ENCODE measurements around the gene MAN2C1. TPM values are rescaled to one million over a fixed set of nuclear protein-coding genes. Genes with fewer than 3 reads are reported as not detected.

The MAN2C1 gene
- total and polyA plus RNA-seq, 2 experiments from 2014 or later, result 81.4 to 88.0 TPM

DNA sequence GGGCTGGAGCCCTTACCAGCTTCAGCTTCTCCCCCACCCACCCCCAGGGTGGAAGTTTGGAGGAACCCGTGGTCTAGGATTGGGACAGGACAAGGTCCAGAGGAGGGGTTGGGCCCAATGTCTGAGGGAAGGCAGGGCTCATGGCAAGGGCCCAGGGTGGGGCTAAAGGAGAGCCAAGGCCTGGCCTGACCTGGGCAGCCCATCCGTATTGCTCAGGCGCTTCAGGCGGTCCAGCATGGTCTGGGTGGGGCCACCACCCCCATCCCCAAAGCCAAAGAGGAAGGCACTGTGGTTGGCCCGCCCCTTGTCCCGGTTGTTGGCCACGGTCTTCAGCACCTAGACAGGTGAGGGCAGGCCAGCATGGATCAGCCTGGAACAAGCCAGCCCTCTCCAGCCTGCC, 7.6 kb downstream of the MAN2C1 start:
- no peak for TF ChIP-seq EZH2 (IDR thresholded peaks at IDR 0.05; ENCODE audit: borderline replicate concordance)
- TF ChIP-seq, protein P1, sequence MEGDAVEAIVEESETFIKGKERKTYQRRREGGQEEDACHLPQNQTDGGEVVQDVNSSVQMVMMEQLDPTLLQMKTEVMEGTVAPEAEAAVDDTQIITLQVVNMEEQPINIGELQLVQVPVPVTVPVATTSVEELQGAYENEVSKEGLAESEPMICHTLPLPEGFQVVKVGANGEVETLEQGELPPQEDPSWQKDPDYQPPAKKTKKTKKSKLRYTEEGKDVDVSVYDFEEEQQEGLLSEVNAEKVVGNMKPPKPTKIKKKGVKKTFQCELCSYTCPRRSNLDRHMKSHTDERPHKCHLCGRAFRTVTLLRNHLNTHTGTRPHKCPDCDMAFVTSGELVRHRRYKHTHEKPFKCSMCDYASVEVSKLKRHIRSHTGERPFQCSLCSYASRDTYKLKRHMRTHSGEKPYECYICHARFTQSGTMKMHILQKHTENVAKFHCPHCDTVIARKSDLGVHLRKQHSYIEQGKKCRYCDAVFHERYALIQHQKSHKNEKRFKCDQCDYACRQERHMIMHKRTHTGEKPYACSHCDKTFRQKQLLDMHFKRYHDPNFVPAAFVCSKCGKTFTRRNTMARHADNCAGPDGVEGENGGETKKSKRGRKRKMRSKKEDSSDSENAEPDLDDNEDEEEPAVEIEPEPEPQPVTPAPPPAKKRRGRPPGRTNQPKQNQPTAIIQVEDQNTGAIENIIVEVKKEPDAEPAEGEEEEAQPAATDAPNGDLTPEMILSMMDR (IDR thresholded peaks at IDR 0.05; ENCODE audit: poor library complexity), result no peak
- TF ChIP-seq EZH2phosphoT487 (IDR thresholded peaks at IDR 0.05; ENCODE audit: low read depth, severe bottlenecking, unreplicated experiment), result no peak
- no peaks in the 10 kb centered on the region for H3K27me3 ChIP-seq
- no peak overlapping the region for H3K4me3 ChIP-seq
- H3K9me3 ChIP-seq (ENCODE audit: low read depth), result no peaks in the 10 kb centered on the region
- no peaks in the 10 kb centered on the region for H3K9me2 ChIP-seq (replicated peaks; ENCODE audit: insufficient read depth)
- no peaks in the 10 kb centered on the region for H3K36me3 ChIP-seq (replicated peaks; ENCODE audit: insufficient read depth, low read depth)
- 92% methylated on average over 4 of the region's 7 CpGs for WGBS (ENCODE audit: low lambda C conversion rate, missing lambda C conversion rate)
- no peak overlapping the region for H2AFZ ChIP-seq
- DNase-seq (ENCODE audit: low spot score), result no peak
- H3K4me2 ChIP-seq, result no peak overlapping the region
- H3K79me2 ChIP-seq, result no peaks in the 10 kb centered on the region
- H3K27ac ChIP-seq, result no peak overlapping the region
- no peaks in the 10 kb centered on the region for H3K4me1 ChIP-seq (ENCODE audit: insufficient read depth)
- no peaks in the 10 kb centered on the region for H4K20me1 ChIP-seq (ENCODE audit: insufficient read depth, poor library complexity, severe bottlenecking)

DNA sequence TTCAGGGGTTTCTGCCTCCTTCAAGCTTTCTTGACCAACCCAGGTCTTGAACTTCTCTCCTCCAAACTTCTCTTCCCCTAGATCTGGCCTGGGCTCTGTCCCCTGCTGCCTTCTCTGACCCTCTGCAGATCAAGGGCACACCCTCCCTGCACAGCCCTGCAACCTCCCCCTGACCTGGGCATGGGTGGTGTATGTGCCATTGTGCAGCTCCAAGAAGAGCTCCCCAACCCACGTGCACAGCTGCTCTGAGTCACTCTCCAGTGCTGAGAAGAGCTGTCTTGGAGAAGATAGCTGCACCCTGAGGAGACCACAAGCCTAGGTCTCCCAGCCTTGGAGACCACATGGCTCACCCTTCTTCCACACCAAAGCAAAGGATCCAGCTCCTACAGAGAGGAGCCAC, 8.0 kb downstream of the MAN2C1 start:
- no peaks in the 10 kb centered on the region for H3K9me2 ChIP-seq (replicated peaks; ENCODE audit: insufficient read depth)
- H3K36me3 ChIP-seq (replicated peaks; ENCODE audit: insufficient read depth, low read depth), result no peaks in the 10 kb centered on the region
- no peaks in the 10 kb centered on the region for H3K4me1 ChIP-seq (ENCODE audit: insufficient read depth)
- no peak overlapping the region for H2AFZ ChIP-seq
- no peaks in the 10 kb centered on the region for H4K20me1 ChIP-seq (ENCODE audit: insufficient read depth, poor library complexity, severe bottlenecking)
- TF ChIP-seq EZH2phosphoT487 (IDR thresholded peaks at IDR 0.05; ENCODE audit: low read depth, severe bottlenecking, unreplicated experiment) (no peak), EZH2 (IDR thresholded peaks at IDR 0.05; ENCODE audit: borderline replicate concordance) (no peak)
- TF ChIP-seq, protein P1 (IDR thresholded peaks at IDR 0.05; ENCODE audit: poor library complexity), result no peak
- no peaks in the 10 kb centered on the region for H3K79me2 ChIP-seq
- no peaks in the 10 kb centered on the region for H3K27me3 ChIP-seq
- H3K27ac ChIP-seq, result no peak overlapping the region
- WGBS (ENCODE audit: low lambda C conversion rate, missing lambda C conversion rate), result 63% methylated on average over 1 of the region's 1 CpG
- H3K9me3 ChIP-seq (ENCODE audit: low read depth), result no peaks in the 10 kb centered on the region
- H3K4me3 ChIP-seq, result no peak overlapping the region
- no peak overlapping the region for H3K4me2 ChIP-seq
- DNase-seq (ENCODE audit: low spot score), result no peak

DNA sequence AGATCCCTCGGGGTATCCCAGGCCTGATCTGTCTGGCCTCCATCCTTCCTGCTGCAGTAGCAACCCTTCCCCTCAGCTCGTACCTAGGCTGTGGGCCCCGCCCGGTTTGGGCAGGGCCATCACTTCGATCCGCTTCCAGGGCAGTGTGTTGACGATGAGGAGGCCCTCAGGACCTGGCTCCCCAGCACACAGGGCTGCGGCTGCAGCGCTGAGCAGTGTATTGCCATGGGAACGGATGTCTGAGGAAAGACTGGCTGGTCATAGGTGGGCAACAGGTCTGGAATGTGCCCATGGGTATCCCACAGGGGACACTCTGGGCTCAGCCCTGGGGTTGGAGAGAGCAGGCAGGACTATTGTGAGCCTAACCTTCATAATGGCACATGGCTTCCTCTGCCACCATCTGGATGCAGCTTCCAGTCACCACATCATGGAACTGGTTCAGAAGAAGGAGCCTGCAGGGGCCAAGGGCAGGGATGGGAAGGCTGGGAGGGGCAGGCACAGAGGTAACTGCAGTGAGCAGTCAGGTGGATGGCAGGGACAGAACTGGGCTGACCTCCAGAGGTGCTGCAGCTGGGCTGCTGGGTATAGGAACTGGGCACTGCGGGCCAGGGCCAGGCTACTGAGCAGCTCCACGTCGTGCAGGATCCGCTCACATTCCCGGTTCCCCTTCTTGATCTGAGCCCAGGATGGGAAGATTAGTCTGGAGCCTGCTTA, 8.7 kb downstream of the MAN2C1 start:
- Histone ChIP-seq H3K79me2 (no peaks in the 10 kb centered on the region), H3K4me1 (ENCODE audit: insufficient read depth) (no peaks in the 10 kb centered on the region), H3K4me3 (no peak overlapping the region), H3K9me3 (ENCODE audit: low read depth) (no peaks in the 10 kb centered on the region), H2AFZ (no peak overlapping the region), H4K20me1 (ENCODE audit: insufficient read depth, poor library complexity, severe bottlenecking) (no peaks in the 10 kb centered on the region), H3K36me3 (replicated peaks; ENCODE audit: insufficient read depth, low read depth) (no peaks in the 10 kb centered on the region), H3K9me2 (replicated peaks; ENCODE audit: insufficient read depth) (no peaks in the 10 kb centered on the region), H3K27ac (no peak overlapping the region), H3K27me3 (no peaks in the 10 kb centered on the region), H3K4me2 (no peak overlapping the region)
- DNase-seq (ENCODE audit: low spot score), result peak; percentile 5
- WGBS (ENCODE audit: low lambda C conversion rate, missing lambda C conversion rate), result 94% methylated on average over 15 of the region's 15 CpGs
- no peak for TF ChIP-seq EZH2phosphoT487 (IDR thresholded peaks at IDR 0.05; ENCODE audit: low read depth, severe bottlenecking, unreplicated experiment)
- no peak for TF ChIP-seq EZH2 (IDR thresholded peaks at IDR 0.05; ENCODE audit: borderline replicate concordance)
- TF ChIP-seq, protein P1 (IDR thresholded peaks at IDR 0.05; ENCODE audit: poor library complexity), result no peak
